OCI-LY1 (cell line): ENCODE measurements around the gene TBC1D2B.

Experiments used
- H2AFZ ChIP-seq: fragments of 200-600 bp; sonication (generic), shearing (Covaris generic); 2 replicates; pipeline ENCODE4 v1.6.0; 2014; ENCODE audit warnings: antibody characterized with exemption, mild to moderate bottlenecking, low read length
- H3F3A ChIP-seq: fragments of 200-600 bp; sonication (generic), shearing (Covaris generic); 2 replicates; pipeline ENCODE4 v1.6.0; 2014; ENCODE audit warnings: mild to moderate bottlenecking, antibody characterized with exemption, low read length, moderate library complexity; ENCODE audit not compliant: insufficient read depth
- H3K27ac ChIP-seq: fragments of 200-600 bp; sonication (generic); 2 replicates; pipeline ENCODE4 v1.5.1; 2014; ENCODE audit warnings: low read length, mixed run types, mild to moderate bottlenecking, low read depth; ENCODE audit not compliant: poor library complexity, severe bottlenecking
- H3K27me3 ChIP-seq: fragments of 200-600 bp; sonication (generic); 2 replicates; pipeline ENCODE4 v1.6.0; 2014; ENCODE audit warnings: antibody characterized with exemption, mild to moderate bottlenecking, low read length, moderate library complexity; ENCODE audit not compliant: insufficient read depth
- H3K36me3 ChIP-seq: fragments of 200-600 bp; sonication (generic); 2 replicates; pipeline ENCODE4 v1.6.1; 2014; ENCODE audit warnings: mild to moderate bottlenecking, antibody characterized with exemption, low read length, moderate library complexity, mixed read lengths; ENCODE audit not compliant: insufficient read depth
- H3K4me1 ChIP-seq: fragments of 200-600 bp; sonication (generic); 2 replicates; pipeline ENCODE4 v1.5.1; 2014; ENCODE audit warnings: mild to moderate bottlenecking, low read length, moderate library complexity; ENCODE audit not compliant: insufficient read depth, severe bottlenecking
- H3K4me2 ChIP-seq: fragments of 200-600 bp; sonication (generic), shearing (Covaris generic); 2 replicates; pipeline ENCODE4 v1.6.1; 2014; ENCODE audit warnings: low read length
- H3K4me3 ChIP-seq: fragments of 200-600 bp; sonication (generic); 2 replicates; pipeline ENCODE4 v1.5.1; 2014; ENCODE audit warnings: low read length, low read depth, mild to moderate bottlenecking, mixed read lengths; ENCODE audit not compliant: poor library complexity, severe bottlenecking
- H3K79me2 ChIP-seq: fragments of 200-600 bp; shearing (Covaris generic); 2 replicates; pipeline ENCODE4 v1.6.1; 2016; ENCODE audit warnings: mixed run types, low read length, mixed read lengths; ENCODE audit not compliant: insufficient read depth
- H3K9ac ChIP-seq: fragments of 200-600 bp; sonication (generic), shearing (Covaris generic); 2 replicates; pipeline ENCODE4 v1.6.1; 2014; ENCODE audit warnings: mild to moderate bottlenecking, low read length, mixed read lengths
- H3K9me2 ChIP-seq: fragments of 200-600 bp; sonication (generic), shearing (Covaris generic); 2 replicates; pipeline ENCODE4 v1.6.1; 2014; ENCODE audit warnings: low read depth, mild to moderate bottlenecking, low read length, mixed read lengths
- H3K9me3 ChIP-seq: fragments of 200-600 bp; shearing (Covaris generic); 2 replicates; pipeline ENCODE4 v1.6.1; 2014; ENCODE audit warnings: low read length, mixed read lengths
- H4K20me1 ChIP-seq: fragments of 200-600 bp; sonication (generic), shearing (Covaris generic); 2 replicates; pipeline ENCODE4 v1.6.0; 2016; ENCODE audit warnings: mild to moderate bottlenecking, low read length; ENCODE audit not compliant: insufficient read depth
- CTCF ChIP-seq: fragments of 200-600 bp; sonication (generic), shearing (Covaris generic); IDR thresholded peaks from 2 replicates; pipeline ENCODE4 v1.5.1; 2017; ENCODE audit warnings: mild to moderate bottlenecking, antibody characterized with exemption, low read length, moderate library complexity, mixed read lengths
- EZH2 ChIP-seq: fragments of 200-600 bp; sonication (generic), shearing (Covaris generic); IDR thresholded peaks from 2 replicates; pipeline ENCODE4 v1.8.0; 2017; ENCODE audit warnings: borderline replicate concordance, mixed run types, mild to moderate bottlenecking, antibody characterized with exemption, low read length, moderate library complexity, mixed read lengths

The TBC1D2B gene

GRCh38 chr15:78002996-78003395 is 74.5 kb downstream of the TBC1D2B start:
- TF ChIP-seq CTCF (no peak), EZH2 (no peak)
- H3K9me2 ChIP-seq: no peaks in the 10 kb centered on the region
- no peak overlapping the region for H3K4me3 ChIP-seq
- no peak overlapping the region for H3K27ac ChIP-seq
- H3K4me1 ChIP-seq: peaks cover 4% of the 10 kb centered on the region
- H4K20me1 ChIP-seq: no peaks in the 10 kb centered on the region
- no peak overlapping the region for H2AFZ ChIP-seq
- H3K9ac ChIP-seq: no peak overlapping the region
- H3K79me2 ChIP-seq: no peaks in the 10 kb centered on the region
- no peaks in the 10 kb centered on the region for H3F3A ChIP-seq
- H3K36me3 ChIP-seq: peaks cover 70% of the 10 kb centered on the region; the same call in 1 of the 2 replicates
- H3K9me3 ChIP-seq: no peaks in the 10 kb centered on the region
- H3K27me3 ChIP-seq: no peaks in the 10 kb centered on the region
- H3K4me2 ChIP-seq: no peak overlapping the region

GRCh38 chr15:78001656-78002055 is 75.9 kb downstream of the TBC1D2B start:
- Histone ChIP-seq H3K9ac (no peak overlapping the region), H3K9me2 (no peaks in the 10 kb centered on the region), H4K20me1 (no peaks in the 10 kb centered on the region), H3K4me1 (peaks cover 4% of the 10 kb centered on the region), H3K9me3 (no peaks in the 10 kb centered on the region), H2AFZ (no peak overlapping the region), H3F3A (no peaks in the 10 kb centered on the region), H3K36me3 (peaks cover 66% of the 10 kb centered on the region), H3K4me3 (no peak overlapping the region), H3K79me2 (no peaks in the 10 kb centered on the region), H3K27ac (no peak overlapping the region), H3K27me3 (no peaks in the 10 kb centered on the region), H3K4me2 (no peak overlapping the region)
- TF ChIP-seq EZH2 (no peak), CTCF (no peak)

GRCh38 chr15:78000927-78001249 is 76.6 kb downstream of the TBC1D2B start:
- H3K4me2 ChIP-seq: no peak overlapping the region
- no peaks in the 10 kb centered on the region for H3K27me3 ChIP-seq
- H3K9me3 ChIP-seq: no peaks in the 10 kb centered on the region
- H3K9me2 ChIP-seq: no peaks in the 10 kb centered on the region
- H3K36me3 ChIP-seq: peaks cover 61% of the 10 kb centered on the region
- H3K9ac ChIP-seq: no peak overlapping the region
- H3K4me3 ChIP-seq: no peak overlapping the region
- H2AFZ ChIP-seq: no peak overlapping the region
- H3K27ac ChIP-seq: no peak overlapping the region
- H3K4me1 ChIP-seq: peaks cover 4% of the 10 kb centered on the region
- no peaks in the 10 kb centered on the region for H3F3A ChIP-seq
- H3K79me2 ChIP-seq: no peaks in the 10 kb centered on the region
- H4K20me1 ChIP-seq: no peaks in the 10 kb centered on the region
- TF ChIP-seq CTCF (no peak), EZH2 (no peak)
